HL-60 (cell line): ENCODE results near the gene FAM50B.

Experiments used
- DNase-seq, 2 experiments: peaks; one replicate each; pipeline ENCODE4 v3.0.0-alpha.2; 2010 to 2020; ENCODE audit warnings: low read depth in 1 of 2, low spot score in 1 of 2
- H3K27ac ChIP-seq: fragments of 250-450 bp; sonication (Bioruptor Pico); replicated peaks from 2 replicates; pipeline ENCODE4 v1.5.1; 2020; ENCODE audit warnings: mild to moderate bottlenecking, moderate library complexity
- H3K27me3 ChIP-seq: fragments of 250-450 bp; sonication (Bioruptor Pico); 2 replicates; pipeline ENCODE4 v1.5.1; 2021; ENCODE audit warnings: mild to moderate bottlenecking, moderate library complexity; ENCODE audit not compliant: insufficient read depth, poor library complexity, severe bottlenecking
- H3K4me3 ChIP-seq: replicated peaks from 2 replicates; pipeline ENCODE4 v1.5.1; 2011; ENCODE audit warnings: mild to moderate bottlenecking, control low read depth, low read length; ENCODE audit not compliant: insufficient read depth
- CTCF ChIP-seq: IDR thresholded peaks from one replicate; pipeline ENCODE4 v1.5.1; 2011; ENCODE audit warnings: low read length, control low read depth, inconsistent platforms; ENCODE audit not compliant: insufficient read depth
- GABPA ChIP-seq: IDR thresholded peaks from 2 replicates; pipeline ENCODE4 v1.6.1; 2012; ENCODE audit warnings: low read depth
- POLR2AphosphoS5 ChIP-seq: IDR thresholded peaks from 2 replicates; pipeline ENCODE4 v1.6.1; 2012; ENCODE audit warnings: low read depth
- REST ChIP-seq: IDR thresholded peaks from 2 replicates; pipeline ENCODE4 v1.6.1; 2012; ENCODE audit warnings: low read depth; ENCODE audit not compliant: insufficient replicate concordance
- SPI1 ChIP-seq: IDR thresholded peaks from 2 replicates; pipeline ENCODE4 v1.6.1; 2012; ENCODE audit warnings: low read depth, mild to moderate bottlenecking, borderline replicate concordance

The FAM50B gene

DNA sequence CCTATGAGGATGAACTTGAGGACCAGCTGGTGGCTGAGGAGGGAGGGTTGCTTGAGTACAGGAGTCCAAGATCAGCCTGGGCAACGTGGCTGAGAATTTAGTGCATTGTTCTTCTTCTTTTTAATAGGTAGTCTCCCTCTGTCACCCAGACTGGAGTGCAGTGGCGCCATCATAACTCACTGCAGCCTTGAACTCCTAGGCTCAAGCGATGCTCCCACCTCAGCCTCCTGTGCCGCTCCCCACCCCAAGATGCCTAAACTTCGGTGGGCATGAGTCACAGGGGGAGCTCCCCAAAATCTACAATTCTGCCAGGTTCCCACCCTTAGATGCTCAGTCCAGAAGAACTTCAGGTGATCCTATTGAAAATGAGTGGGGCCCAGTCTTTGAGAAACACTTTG, 21.4 kb downstream of the FAM50B start:
- no peak overlapping the region for H3K27ac ChIP-seq
- TF ChIP-seq GABPA (no peak), CTCF (no peak), REST (no peak), SPI1 (no peak), POLR2AphosphoS5 (no peak)
- H3K27me3 ChIP-seq: peaks cover 2% of the 10 kb centered on the region

DNA sequence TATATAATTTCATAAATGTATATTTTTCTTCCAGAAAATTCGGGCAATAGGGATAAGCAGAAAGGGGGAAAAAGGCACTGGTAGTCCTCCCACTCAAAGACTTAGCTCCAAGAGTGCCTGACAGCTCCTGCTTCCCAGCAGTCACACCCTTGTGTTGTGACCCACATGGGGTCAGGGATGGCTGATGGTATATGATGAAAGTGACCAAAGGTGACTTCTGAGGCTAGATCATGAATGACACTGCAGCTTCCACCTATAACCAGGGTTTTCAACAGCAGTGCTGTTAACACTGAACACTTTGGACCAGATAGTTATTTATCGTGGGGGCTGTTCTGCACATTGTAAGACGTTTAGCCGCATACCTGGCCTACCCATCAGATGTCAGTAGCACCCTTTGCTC, 22.3 kb downstream of the FAM50B start:
- Histone ChIP-seq H3K27ac (no peak overlapping the region), H3K27me3 (peaks cover 2% of the 10 kb centered on the region), H3K4me3 (no peak overlapping the region)
- TF ChIP-seq SPI1 (no peak), GABPA (no peak), CTCF (no peak), REST (no peak), POLR2AphosphoS5 (no peak)
- DNase-seq: no peak

More for the DNA sequence above, 21.4 kb downstream of the FAM50B start:
- no peak for DNase-seq
- H3K4me3 ChIP-seq: no peak overlapping the region

DNA sequence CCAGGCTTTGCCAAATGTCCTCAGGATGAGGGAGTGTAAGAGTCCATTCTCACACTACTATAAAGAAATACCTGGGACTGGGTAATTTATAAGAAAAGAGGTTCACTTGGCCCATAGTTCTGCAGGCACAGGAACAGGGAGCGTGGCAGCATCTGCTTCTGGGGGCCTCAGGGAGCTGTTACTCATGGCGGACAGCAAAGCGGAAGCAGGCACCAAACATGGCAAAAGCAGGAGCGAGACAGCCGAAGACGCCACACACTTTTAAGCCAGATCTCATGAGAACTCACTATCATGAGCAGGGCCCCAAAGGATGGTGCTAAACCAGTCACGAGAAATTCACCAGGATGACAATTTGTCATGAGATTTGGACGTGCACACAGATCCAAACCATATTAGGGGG, 22.8 kb downstream of the FAM50B start:
- peaks cover 2% of the 10 kb centered on the region for H3K27me3 ChIP-seq
- H3K4me3 ChIP-seq: no peak overlapping the region
- no peak for DNase-seq
- TF ChIP-seq GABPA: no peak
- no peak for TF ChIP-seq POLR2AphosphoS5
- TF ChIP-seq SPI1: no peak
- TF ChIP-seq CTCF: no peak
- TF ChIP-seq REST: no peak
- H3K27ac ChIP-seq: no peak overlapping the region
